ENCODE results near the gene TDRD10. TPM values are rescaled to one million over a fixed set of nuclear protein-coding genes. Genes with fewer than 3 reads are reported as not detected.

TDRD10 gene
- total and polyA plus RNA-seq, 10 donors = 2.4 to 14.0 (median 9.0) TPM

GRCh38 chr1:154572468-154573167, 70.6 kb downstream of the TDRD10 start:
- Histone ChIP-seq H3K27ac (no peak overlapping the region), H3K4me3 (no peak overlapping the region), H3K36me3 (peaks cover 0 to 5% (median 0%) of the 10 kb centered on the region in 6 donors), H3K9me3 (no peaks in the 10 kb centered on the region), H3K27me3 (replicated peaks in 1 of 7) (peaks cover 0 to 35% (median 12%) of the 10 kb centered on the region in 7 donors), H3K4me1 (peaks cover 4 to 19% (median 12%) of the 10 kb centered on the region in 6 donors)
- no peak for TF ChIP-seq POLR2AphosphoS5 (IDR thresholded peaks at IDR 0.05)
- no peak for DNase-seq
- 69 to 86% (median 78%) methylated on average over 6 to 10 of the region's 10 CpGs for WGBS, 5 donors
- intact Hi-C loops (cut with DNase I; ENCODE audit: low total_unique reads) = no loop called here

- peaks cover 4 to 19% (median 12%) of the 10 kb centered on the region in 6 donors for H3K4me1 ChIP-seq
- no peak for DNase-seq
- intact Hi-C loops (cut with DNase I; ENCODE audit: low total_unique reads) = no loop called here
- TF ChIP-seq POLR2AphosphoS5 (IDR thresholded peaks at IDR 0.05) (no peak), POLR2A (IDR thresholded peaks at IDR 0.05) (no peak), CTCF (IDR thresholded peaks at IDR 0.05 in 8 of 11, conservative IDR thresholded peaks at IDR 0.05 in 3 of 11) (no peak)
- WGBS, 5 donors = 59 to 85% (median 77%) methylated on average over 3 of the region's 3 CpGs
- no peaks in the 10 kb centered on the region for H3K9me3 ChIP-seq
- peaks cover 0 to 30% (median 7%) of the 10 kb centered on the region in 7 donors for H3K27me3 ChIP-seq (replicated peaks in 1 of 7)
- H3K4me3 ChIP-seq = no peak overlapping the region
- peaks cover 0 to 10% (median under 1%) of the 10 kb centered on the region in 6 donors for H3K36me3 ChIP-seq
- H3K27ac ChIP-seq = no peak overlapping the region
Measured at GRCh38 chr1:154573168-154573510, 71.1 kb downstream of the TDRD10 start.

GRCh38 chr1:154574716-154575115, 72.7 kb downstream of the TDRD10 start:
- Histone ChIP-seq H3K27ac (no peak overlapping the region), H3K36me3 (peaks cover 0 to 26% (median 13%) of the 10 kb centered on the region in 6 donors), H3K27me3 (replicated peaks in 1 of 7) (peaks cover 0 to 14% (median 0%) of the 10 kb centered on the region in 7 donors), H3K4me1 (peaks cover 4 to 31% (median 17%) of the 10 kb centered on the region in 6 donors), H3K9me3 (no peaks in the 10 kb centered on the region), H3K4me3 (no peak overlapping the region)
- intact Hi-C loops (cut with DNase I; ENCODE audit: low total_unique reads) = no loop called here
- WGBS, 5 donors = 26 to 41% (median 33%) methylated on average over 7 of the region's 7 CpGs
- no peak for DNase-seq
- TF ChIP-seq POLR2AphosphoS5 (IDR thresholded peaks at IDR 0.05) (no peak), CTCF (IDR thresholded peaks at IDR 0.05 in 8 of 11, conservative IDR thresholded peaks at IDR 0.05 in 3 of 11) (no peak), POLR2A (IDR thresholded peaks at IDR 0.05) (no peak)

GRCh38 chr1:154575147-154575927, 73.3 kb downstream of the TDRD10 start:
- peaks cover 4 to 32% (median 17%) of the 10 kb centered on the region in 6 donors for H3K4me1 ChIP-seq
- peaks cover 0 to 32% (median 19%) of the 10 kb centered on the region in 6 donors for H3K36me3 ChIP-seq
- TF ChIP-seq CTCF (IDR thresholded peaks at IDR 0.05 in 8 of 11, conservative IDR thresholded peaks at IDR 0.05 in 3 of 11) (no peak), POLR2AphosphoS5 (IDR thresholded peaks at IDR 0.05) (no peak), POLR2A (IDR thresholded peaks at IDR 0.05) (no peak)
- H3K27ac ChIP-seq = no peak overlapping the region
- no peak overlapping the region for H3K4me3 ChIP-seq
- WGBS, 5 donors = 81 to 85% (median 84%) methylated on average over 10 of the region's 10 CpGs
- peaks cover 0 to 9% (median 0%) of the 10 kb centered on the region in 7 donors for H3K27me3 ChIP-seq (replicated peaks in 1 of 7)
- no peaks in the 10 kb centered on the region for H3K9me3 ChIP-seq
- no peak for DNase-seq
- intact Hi-C loops (cut with DNase I; ENCODE audit: low total_unique reads) = no loop called here

Measured in spleen (tissue), 11 donors.